Raji (cell line): ENCODE results near the gene TNF.

Source experiments
- POLR2A ChIP-seq: IDR thresholded peaks from 2 replicates; pipeline ENCODE4 v1.6.1; 2011; ENCODE audit warnings: low read depth, low read length, control low read depth; ENCODE audit not compliant: insufficient read depth

TNF gene

GRCh38 chr6:31558631-31559500 lies 16.5 kb upstream of the TNF start:
- peak; percentile 33; the same call in 1 of the 2 replicates for TF ChIP-seq POLR2A

GRCh38 chr6:31559606-31559957 lies 15.8 kb upstream of the TNF start:
- no peak; the same call in 1 of the 2 replicates for TF ChIP-seq POLR2A

GRCh38 chr6:31559958-31560696 lies 15.2 kb upstream of the TNF start:
- peak; percentile 50; the same call in 1 of the 2 replicates for TF ChIP-seq POLR2A

GRCh38 chr6:31560697-31561058 lies 14.7 kb upstream of the TNF start:
- TF ChIP-seq POLR2A = no peak

- TF ChIP-seq POLR2A = no peak
Measured at GRCh38 chr6:31567531-31568370, 7.6 kb upstream of the TNF start.

- peak; percentile 35; the same call in 1 of the 2 replicates for TF ChIP-seq POLR2A
Measured at GRCh38 chr6:31568537-31568961, 6.8 kb upstream of the TNF start.

GRCh38 chr6:31569861-31570536 lies 5.4 kb upstream of the TNF start:
- TF ChIP-seq POLR2A = no peak

- TF ChIP-seq POLR2A = peak; percentile 54
Measured at GRCh38 chr6:31572041-31572911, 3.1 kb upstream of the TNF start, which contains the start of gene LTA. LTA (plus strand) TSS chr6:31572289; CDS start chr6:31572743, 454 bp downstream.

- no peak for TF ChIP-seq POLR2A
Measured at GRCh38 chr6:31573239-31574105, 1.9 kb upstream of the TNF start.

GRCh38 chr6:31574106-31575061 lies 981 bp upstream of the TNF start:
- no peak for TF ChIP-seq POLR2A

- no peak for TF ChIP-seq POLR2A
Measured at GRCh38 chr6:31575952-31576685, 754 bp downstream of the TNF start.
